Tibial artery (tissue), 4 donors: Measurements from ENCODE around the gene CFAP221.

Source experiments
- DNase-seq, 2 donors: peaks; one replicate each; pipeline ENCODE4 v3.0.0-alpha.2; 2019
- H3K27ac ChIP-seq, 2 donors: fragments of 200-600 bp; sonication (generic) in 1 of 2; 1 replicate in 1 of 2; 2 replicates in 1 of 2; pipeline ENCODE4 v1.5.1; 2018 to 2019; ENCODE audit warnings: mild to moderate bottlenecking in 1 of 2
- H3K27me3 ChIP-seq, 2 donors: fragments of 200-600 bp; sonication (generic) in 1 of 2; one replicate each; pipeline versions ENCODE4 v1.5.1 to v1.6.0; 2016 to 2019
- H3K36me3 ChIP-seq, 3 donors: fragments of 200-600 bp; sonication (generic) in 2 of 3; one replicate each; pipeline ENCODE4 v1.5.1; 2016 to 2019; ENCODE audit warnings: mild to moderate bottlenecking in 2 of 3
- H3K4me1 ChIP-seq, 4 donors: fragments of 200-600 bp; sonication (generic) in 2 of 4; 1 replicate in 3 of 4; 2 replicates in 1 of 4; pipeline ENCODE4 v1.5.1; 2016 to 2019
- H3K4me3 ChIP-seq, 2 donors: fragments of 200-600 bp; sonication (generic) in 1 of 2; 1 replicate in 1 of 2; 2 replicates in 1 of 2; pipeline ENCODE4 v1.5.1; 2018 to 2019; ENCODE audit warnings: mild to moderate bottlenecking in 2 of 2
- H3K9me3 ChIP-seq, 3 donors: fragments of 200-600 bp; sonication (generic) in 1 of 3; one replicate each; pipeline ENCODE4 v1.5.1; 2016 to 2019
- intact Hi-C: fragments of 100-400 bp; cut with DNase I; formaldehyde crosslinking; loops from one replicate; pipeline ENCODE4 v1.15.0; 2023; ENCODE audit warnings: low total_unique reads
- TF ChIP-seq, protein P1 (sequence below), 2 experiments: fragments of 200-600 bp in 1 of 2; fragments of 450-650 bp in 1 of 2; IDR thresholded peaks; one replicate each; pipeline ENCODE4 v1.5.1; 2017 to 2019; ENCODE audit warnings: antibody characterized with exemption in 2 of 2, mild to moderate bottlenecking in 1 of 2, moderate library complexity in 1 of 2

The CFAP221 gene

DNA sequence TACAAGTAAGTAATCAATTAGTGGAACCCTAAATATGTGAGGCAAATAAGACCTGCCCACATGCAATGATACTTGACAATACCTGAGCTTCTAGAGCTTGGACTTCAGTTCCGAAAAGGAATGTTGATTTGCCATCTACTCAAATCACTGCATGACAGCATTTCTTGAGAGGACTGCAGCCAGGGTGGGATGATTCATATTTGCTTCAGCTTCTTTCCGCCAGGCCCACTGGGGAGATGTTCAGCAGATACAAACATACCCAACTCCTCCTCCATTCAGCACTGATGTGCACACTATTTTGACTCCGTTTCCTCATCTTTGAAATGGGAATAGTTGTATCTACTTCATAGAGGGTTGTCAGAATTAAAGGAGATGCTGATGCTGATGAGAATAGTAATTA, 106.0 kb downstream of the CFAP221 start:
- Histone ChIP-seq H3K36me3 (no peaks in the 10 kb centered on the region), H3K27me3 (no peaks in the 10 kb centered on the region), H3K4me1 (peaks cover 0 to 9% (median 0%) of the 10 kb centered on the region in 4 donors), H3K4me3 (no peak overlapping the region), H3K27ac (no peak overlapping the region), H3K9me3 (peaks cover 0 to 6% (median 0%) of the 10 kb centered on the region in 3 donors)
- intact Hi-C loops, result no loop called here
- no peak for DNase-seq
- TF ChIP-seq, protein P1, sequence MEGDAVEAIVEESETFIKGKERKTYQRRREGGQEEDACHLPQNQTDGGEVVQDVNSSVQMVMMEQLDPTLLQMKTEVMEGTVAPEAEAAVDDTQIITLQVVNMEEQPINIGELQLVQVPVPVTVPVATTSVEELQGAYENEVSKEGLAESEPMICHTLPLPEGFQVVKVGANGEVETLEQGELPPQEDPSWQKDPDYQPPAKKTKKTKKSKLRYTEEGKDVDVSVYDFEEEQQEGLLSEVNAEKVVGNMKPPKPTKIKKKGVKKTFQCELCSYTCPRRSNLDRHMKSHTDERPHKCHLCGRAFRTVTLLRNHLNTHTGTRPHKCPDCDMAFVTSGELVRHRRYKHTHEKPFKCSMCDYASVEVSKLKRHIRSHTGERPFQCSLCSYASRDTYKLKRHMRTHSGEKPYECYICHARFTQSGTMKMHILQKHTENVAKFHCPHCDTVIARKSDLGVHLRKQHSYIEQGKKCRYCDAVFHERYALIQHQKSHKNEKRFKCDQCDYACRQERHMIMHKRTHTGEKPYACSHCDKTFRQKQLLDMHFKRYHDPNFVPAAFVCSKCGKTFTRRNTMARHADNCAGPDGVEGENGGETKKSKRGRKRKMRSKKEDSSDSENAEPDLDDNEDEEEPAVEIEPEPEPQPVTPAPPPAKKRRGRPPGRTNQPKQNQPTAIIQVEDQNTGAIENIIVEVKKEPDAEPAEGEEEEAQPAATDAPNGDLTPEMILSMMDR (IDR thresholded peaks at IDR 0.05), result no peak

DNA sequence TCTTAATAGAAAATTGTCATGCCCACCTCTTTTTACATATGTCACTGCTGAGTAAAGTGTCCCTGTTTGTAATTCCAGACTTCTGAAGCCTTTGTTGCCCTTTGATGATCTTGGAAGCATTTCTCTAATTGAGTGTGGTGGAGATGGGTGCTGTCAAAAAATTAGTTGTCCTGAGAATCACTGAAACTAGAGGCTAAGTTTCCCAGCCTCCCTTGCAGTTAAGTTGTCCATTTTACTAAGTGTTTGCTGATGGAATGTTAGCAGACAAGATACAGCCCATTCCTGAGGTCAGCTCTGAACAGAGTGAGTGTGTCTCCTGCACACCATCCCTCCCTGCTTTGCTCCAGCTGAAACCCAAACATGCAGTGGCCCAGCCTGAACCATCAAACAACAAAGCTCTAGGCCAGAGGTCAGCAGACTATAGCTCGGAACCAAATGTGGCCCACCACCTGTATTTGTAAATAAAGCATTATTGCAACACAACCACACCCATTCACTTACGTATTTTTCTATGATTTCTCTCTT, 106.7 kb downstream of the CFAP221 start:
- Histone ChIP-seq H3K4me1 (peaks cover 0 to 5% (median 0%) of the 10 kb centered on the region in 4 donors), H3K9me3 (peaks cover 0 to 6% (median 0%) of the 10 kb centered on the region in 3 donors)
- intact Hi-C loops, result no loop called here

DNA sequence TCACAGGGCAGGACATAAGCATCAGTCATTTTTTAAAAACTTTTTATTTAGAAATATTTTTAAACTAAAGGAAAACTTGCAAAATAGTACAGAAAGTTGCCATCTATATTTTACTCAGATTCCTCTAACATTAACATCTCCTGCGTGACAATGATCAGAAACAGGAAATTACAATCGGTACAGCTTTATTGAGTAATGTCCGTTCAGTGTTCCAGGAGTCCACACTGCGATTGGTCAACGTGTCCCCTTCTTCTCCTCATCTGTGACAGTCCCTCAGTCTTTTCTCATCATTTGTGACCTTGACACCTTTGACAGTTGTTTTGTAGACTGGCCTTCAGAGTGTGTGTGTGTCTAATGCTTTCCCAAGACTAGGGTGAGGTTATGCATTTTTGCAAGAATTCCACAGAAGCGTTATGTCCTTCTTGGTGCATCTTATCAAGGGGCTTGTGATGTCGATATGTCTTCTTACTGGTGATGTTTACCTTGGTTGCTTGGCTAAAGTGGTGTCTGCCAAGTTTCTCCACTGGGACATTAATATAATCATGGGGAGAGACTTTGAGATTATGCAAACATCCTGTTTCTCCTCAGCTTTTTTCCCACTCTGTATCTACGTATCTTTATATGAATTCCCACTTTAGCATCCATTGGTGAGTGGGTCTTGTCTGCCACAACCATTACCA, 113.4 kb downstream of the CFAP221 start:
- Histone ChIP-seq H3K4me3 (no peak overlapping the region), H3K36me3 (no peaks in the 10 kb centered on the region), H3K27ac (no peak overlapping the region), H3K9me3 (no peaks in the 10 kb centered on the region), H3K27me3 (no peaks in the 10 kb centered on the region), H3K4me1 (no peaks in the 10 kb centered on the region)
- TF ChIP-seq, protein P1 (IDR thresholded peaks at IDR 0.05), result no peak
- no peak for DNase-seq
- intact Hi-C loops, result no loop called here

More for the DNA sequence above, 106.7 kb downstream of the CFAP221 start:
- Histone ChIP-seq H3K27me3 (no peaks in the 10 kb centered on the region), H3K36me3 (no peaks in the 10 kb centered on the region), H3K4me3 (no peak overlapping the region), H3K27ac (no peak overlapping the region)
- DNase-seq, result no peak
- TF ChIP-seq, protein P1 (IDR thresholded peaks at IDR 0.05), result no peak

DNA sequence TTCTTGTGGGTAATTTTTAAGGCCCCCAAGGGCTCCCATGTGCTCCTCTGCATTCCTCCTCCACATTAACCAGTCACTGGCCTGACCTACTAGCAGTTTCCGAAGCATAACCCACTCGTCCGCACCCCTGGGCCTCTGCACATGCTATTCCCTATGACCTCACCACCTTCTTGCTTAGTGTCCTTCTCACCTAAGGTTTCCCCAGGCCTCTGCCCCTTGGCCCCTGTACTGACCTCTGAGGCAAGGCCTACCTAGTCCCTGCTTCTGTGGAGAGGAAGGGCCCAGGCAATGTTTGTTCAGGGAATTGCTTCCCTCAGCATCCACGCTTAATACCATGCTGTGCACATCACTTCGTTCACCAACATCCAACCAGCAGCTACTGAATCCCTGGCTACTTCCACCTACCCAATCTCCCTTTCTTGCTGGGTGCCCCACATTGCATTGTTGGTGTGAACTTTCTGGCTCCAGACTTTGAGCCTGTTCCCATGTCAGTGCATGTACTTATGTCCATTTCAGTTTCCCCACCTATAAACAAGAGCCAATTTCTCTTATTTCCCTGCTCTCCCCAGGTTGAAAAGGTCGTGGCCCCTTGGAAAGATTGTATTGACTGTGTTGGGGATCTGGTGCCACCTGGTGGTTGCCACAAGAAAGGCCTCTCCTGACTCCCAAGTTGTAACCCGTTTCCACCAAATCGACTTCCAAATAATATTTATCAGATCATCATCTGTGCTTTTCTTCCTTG, 115.5 kb downstream of the CFAP221 start:
- intact Hi-C loops, result loop anchor here (10.0 kb wide), 1 partner anchor 245 kb away; no protein-coding TSS in a partner anchor
- Histone ChIP-seq H3K4me3 (no peak overlapping the region), H3K27me3 (peaks cover 0 to 4% of the 10 kb centered on the region in 2 donors), H3K9me3 (no peaks in the 10 kb centered on the region), H3K4me1 (no peaks in the 10 kb centered on the region), H3K36me3 (no peaks in the 10 kb centered on the region), H3K27ac (no peak overlapping the region)
- TF ChIP-seq, protein P1 (IDR thresholded peaks at IDR 0.05), result peak; percentile 69 to 81
- no peak for DNase-seq

DNA sequence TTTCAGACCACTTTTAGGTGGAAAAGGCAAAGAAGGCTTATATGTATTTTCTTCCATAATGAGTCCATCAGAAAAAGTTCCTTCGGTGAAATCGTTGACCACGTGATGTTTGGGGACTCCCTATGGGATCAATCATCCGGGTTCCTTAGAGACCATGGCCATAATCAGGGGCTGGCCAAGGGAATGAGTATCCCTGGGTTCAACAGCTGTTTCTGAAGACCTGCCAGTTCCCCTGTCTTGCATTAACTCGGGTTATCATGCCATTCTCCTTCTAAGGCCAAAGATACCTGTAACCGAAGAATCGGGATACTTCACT, 116.1 kb downstream of the CFAP221 start:
- Histone ChIP-seq H3K27me3 (peaks cover 0 to 4% of the 10 kb centered on the region in 2 donors), H3K9me3 (no peaks in the 10 kb centered on the region), H3K4me3 (no peak overlapping the region), H3K27ac (no peak overlapping the region), H3K4me1 (no peaks in the 10 kb centered on the region), H3K36me3 (no peaks in the 10 kb centered on the region)
- intact Hi-C loops, result loop anchor here (10.0 kb wide), 1 partner anchor 246 kb away; no protein-coding TSS in a partner anchor
- DNase-seq, result no peak
- TF ChIP-seq, protein P1 (IDR thresholded peaks at IDR 0.05), result no peak
